Caco-2 (cell line): ENCODE data around the gene GFOD1. TPM values are rescaled to one million over a fixed set of nuclear protein-coding genes. Genes with fewer than 3 reads are reported as not detected.

Source experiments
- BruUV-seq: library from RNA; stranded (reverse); fragments of 400-500 nt; replicated peaks from 2 replicates; lab custom pipeline; 2021; lab: Mats Ljungman, UMichigan
- CTCF ChIA-PET: fragments of 300-600 bp; sonication (Branson Sonifier 250); formaldehyde crosslinking; loops from one replicate; lab custom pipeline; 2022; ENCODE audit warnings: antibody characterized with exemption; lab: Charles Lee
- POLR2A ChIA-PET: fragments of 300-600 bp; sonication (Branson Sonifier 250); formaldehyde crosslinking; loops from one replicate; lab custom pipeline; 2022; ENCODE audit warnings: antibody characterized with exemption; lab: Charles Lee
- DNase-seq, 2 experiments: peaks; one replicate each; pipeline versions ENCODE4 v3.0.0 to v3.0.0-alpha.2; 2020 to 2022
- H3K27me3 ChIP-seq: replicated peaks from 2 replicates; pipeline ENCODE4 v1.6.0; 2011; ENCODE audit warnings: low read length; ENCODE audit not compliant: control insufficient read depth, insufficient read depth
- H3K36me3 ChIP-seq: 2 replicates; pipeline ENCODE4 v1.5.1; 2011; ENCODE audit warnings: low read length; ENCODE audit not compliant: control insufficient read depth, insufficient read depth
- H3K4me1 ChIP-seq: fragments of 250-450 bp; sonication (Bioruptor Pico); 2 replicates; pipeline ENCODE4 v1.5.1; 2020; ENCODE audit warnings: mild to moderate bottlenecking
- H3K4me3 ChIP-seq: 2 replicates; pipeline ENCODE4 v1.5.1; 2011; ENCODE audit warnings: low read depth, mild to moderate bottlenecking, control low read depth, low read length
- H3K9me3 ChIP-seq: fragments of 250-450 bp; sonication (Bioruptor Pico); 2 replicates; pipeline ENCODE4 v1.5.1; 2020; ENCODE audit warnings: mild to moderate bottlenecking, moderate library complexity
- H3K27ac Mint-ChIP-seq: one replicate; pipeline ENCODE4 v1.8.0; 2022; ENCODE audit warnings: mixed read lengths; ENCODE audit not compliant: unreplicated experiment
- H3K27me3 Mint-ChIP-seq: one replicate; pipeline ENCODE4 v1.8.0; 2022; ENCODE audit warnings: mixed read lengths; ENCODE audit not compliant: insufficient read depth, unreplicated experiment
- H3K36me3 Mint-ChIP-seq: one replicate; pipeline ENCODE4 v1.8.0; 2022; ENCODE audit warnings: mild to moderate bottlenecking, mixed read lengths; ENCODE audit not compliant: insufficient read depth, unreplicated experiment
- H3K4me1 Mint-ChIP-seq: one replicate; pipeline ENCODE4 v1.8.0; 2022; ENCODE audit warnings: low read depth, mixed read lengths; ENCODE audit not compliant: unreplicated experiment
- H3K4me3 Mint-ChIP-seq: one replicate; pipeline ENCODE4 v1.8.0; 2022; ENCODE audit warnings: mild to moderate bottlenecking, moderate library complexity, mixed read lengths; ENCODE audit not compliant: unreplicated experiment
- H3K9me3 Mint-ChIP-seq: one replicate; pipeline ENCODE4 v1.8.0; 2022; ENCODE audit warnings: mixed read lengths; ENCODE audit not compliant: unreplicated experiment
- intact Hi-C: fragments of 100-400 bp; cut with micrococcal nuclease; formaldehyde crosslinking; loops from one replicate; pipeline ENCODE4 v1.10.0; 2022; ENCODE audit not compliant: unreplicated experiment
- total RNA-seq: library from RNA; stranded (reverse); gene quantifications from 2 replicates; pipeline ENCODE4 v1.2.3, GENCODE V29; 2022
- TF ChIP-seq, protein P1 (sequence below), 2 experiments: fragments of 200-600 bp in 1 of 2; IDR thresholded peaks; 1 replicate in 1 of 2; 2 replicates in 1 of 2; pipeline versions ENCODE4 v1.5.1 to v1.8.0; 2011 to 2022; ENCODE audit warnings: antibody characterized with exemption in 1 of 2, control low read depth in 1 of 2, inconsistent platforms in 1 of 2, low read depth in 1 of 2, low read length in 1 of 2, mild to moderate bottlenecking in 1 of 2, moderate library complexity in 1 of 2; ENCODE audit not compliant: insufficient read depth in 1 of 2, severe bottlenecking in 1 of 2, unreplicated experiment in 1 of 2

GFOD1 gene
- total RNA-seq, 1 experiment from 2014 or later: 0.84 TPM

DNA sequence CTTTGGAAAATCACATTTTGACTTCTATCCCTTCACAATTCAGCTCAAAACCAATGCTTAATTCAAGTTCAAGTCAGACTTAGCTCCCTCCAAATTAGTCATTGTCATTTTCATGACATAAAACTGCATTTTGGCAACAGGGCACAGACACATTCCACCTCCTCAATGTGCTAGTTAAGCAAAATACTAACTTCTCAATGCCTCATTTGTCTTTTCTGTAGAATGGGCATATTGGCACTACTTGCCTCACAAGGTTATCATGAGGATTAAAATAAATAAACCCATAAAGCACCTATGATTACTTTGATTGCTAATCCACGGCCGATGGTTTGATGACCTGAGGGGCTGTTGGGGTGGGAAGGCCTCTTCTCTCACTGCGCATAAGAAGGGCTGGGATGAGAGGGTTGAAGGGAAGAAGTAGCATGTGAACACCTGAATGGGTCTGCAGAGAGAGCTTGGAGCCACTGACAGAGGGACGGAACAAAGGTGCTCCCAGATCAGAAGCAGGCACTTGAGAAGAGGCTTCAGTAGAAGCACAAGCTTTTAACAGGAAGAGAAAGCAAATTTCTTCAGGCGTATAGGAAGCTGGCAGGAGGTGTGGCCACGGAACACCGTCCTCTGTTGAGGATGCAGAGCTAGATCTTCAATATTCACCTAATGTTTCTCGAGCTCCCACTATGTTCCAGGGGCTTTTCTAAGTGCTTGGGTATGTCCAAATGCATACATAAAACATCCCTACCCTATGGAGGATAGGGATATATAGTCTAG, 147.4 kb downstream of the GFOD1 start:
- peaks cover 12% of the 10 kb centered on the region for H3K9me3 Mint-ChIP-seq
- H3K36me3 Mint-ChIP-seq: no peaks in the 10 kb centered on the region
- POLR2A ChIA-PET: no interaction called here
- no peak for DNase-seq
- H3K9me3 ChIP-seq: peaks cover 5% of the 10 kb centered on the region; the same call in 1 of the 2 replicates
- H3K27me3 Mint-ChIP-seq: no peaks in the 10 kb centered on the region
- peaks cover 1% of the 10 kb centered on the region for H3K4me1 Mint-ChIP-seq
- intact Hi-C loops: no loop called here
- no peaks in the 10 kb centered on the region for H3K27me3 ChIP-seq
- no peaks in the 10 kb centered on the region for H3K4me1 ChIP-seq
- H3K36me3 ChIP-seq: no peaks in the 10 kb centered on the region
- TF ChIP-seq, protein P1, sequence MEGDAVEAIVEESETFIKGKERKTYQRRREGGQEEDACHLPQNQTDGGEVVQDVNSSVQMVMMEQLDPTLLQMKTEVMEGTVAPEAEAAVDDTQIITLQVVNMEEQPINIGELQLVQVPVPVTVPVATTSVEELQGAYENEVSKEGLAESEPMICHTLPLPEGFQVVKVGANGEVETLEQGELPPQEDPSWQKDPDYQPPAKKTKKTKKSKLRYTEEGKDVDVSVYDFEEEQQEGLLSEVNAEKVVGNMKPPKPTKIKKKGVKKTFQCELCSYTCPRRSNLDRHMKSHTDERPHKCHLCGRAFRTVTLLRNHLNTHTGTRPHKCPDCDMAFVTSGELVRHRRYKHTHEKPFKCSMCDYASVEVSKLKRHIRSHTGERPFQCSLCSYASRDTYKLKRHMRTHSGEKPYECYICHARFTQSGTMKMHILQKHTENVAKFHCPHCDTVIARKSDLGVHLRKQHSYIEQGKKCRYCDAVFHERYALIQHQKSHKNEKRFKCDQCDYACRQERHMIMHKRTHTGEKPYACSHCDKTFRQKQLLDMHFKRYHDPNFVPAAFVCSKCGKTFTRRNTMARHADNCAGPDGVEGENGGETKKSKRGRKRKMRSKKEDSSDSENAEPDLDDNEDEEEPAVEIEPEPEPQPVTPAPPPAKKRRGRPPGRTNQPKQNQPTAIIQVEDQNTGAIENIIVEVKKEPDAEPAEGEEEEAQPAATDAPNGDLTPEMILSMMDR (IDR thresholded peaks at IDR 0.05; ENCODE audit: insufficient read depth in 1 of 2, low read depth in 1 of 2, low read length in 1 of 2, severe bottlenecking in 1 of 2, unreplicated experiment in 1 of 2): no peak
- no peak overlapping the region for H3K4me3 Mint-ChIP-seq
- no peak overlapping the region for H3K4me3 ChIP-seq
- BruUV-seq: no TSS peak
- CTCF ChIA-PET: no interaction called here
- H3K27ac Mint-ChIP-seq: no peak overlapping the region

DNA sequence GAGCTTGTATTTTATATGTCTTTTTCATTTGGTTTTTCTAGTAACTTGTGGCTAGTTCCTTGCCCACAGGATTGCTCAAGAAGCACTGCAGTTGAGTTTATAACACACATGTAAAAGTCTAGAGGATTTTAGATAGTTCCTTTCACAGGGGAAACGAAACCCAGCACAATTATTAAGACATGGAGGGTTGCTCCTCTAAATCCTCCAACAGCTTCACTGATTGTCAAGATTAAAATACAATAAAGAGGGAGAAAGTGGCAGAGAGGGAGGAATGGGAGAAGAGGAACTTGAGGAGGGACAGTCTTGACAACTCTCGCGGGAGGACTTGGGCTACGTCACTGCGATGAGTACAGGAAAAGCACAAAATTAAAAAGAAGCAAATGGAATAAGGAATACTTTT, 149.4 kb downstream of the GFOD1 start:
- ChIA-PET POLR2A (no interaction called here), CTCF (no interaction called here)
- Histone ChIP-seq H3K4me1 (no peaks in the 10 kb centered on the region), H3K4me3 (no peak overlapping the region), H3K27me3 (no peaks in the 10 kb centered on the region), H3K36me3 (no peaks in the 10 kb centered on the region), H3K9me3 (peaks cover 5% of the 10 kb centered on the region; the same call in 1 of the 2 replicates)
- TF ChIP-seq, protein P1 (IDR thresholded peaks at IDR 0.05; ENCODE audit: insufficient read depth in 1 of 2, low read depth in 1 of 2, low read length in 1 of 2, severe bottlenecking in 1 of 2, unreplicated experiment in 1 of 2): no peak
- intact Hi-C loops: no loop called here
- H3K27ac Mint-ChIP-seq: no peak overlapping the region
- DNase-seq: no peak
- no peaks in the 10 kb centered on the region for H3K36me3 Mint-ChIP-seq
- no peaks in the 10 kb centered on the region for H3K27me3 Mint-ChIP-seq
- H3K4me1 Mint-ChIP-seq: peaks cover 5% of the 10 kb centered on the region
- H3K9me3 Mint-ChIP-seq: peaks cover 12% of the 10 kb centered on the region
- H3K4me3 Mint-ChIP-seq: no peak overlapping the region
- BruUV-seq: no TSS peak

DNA sequence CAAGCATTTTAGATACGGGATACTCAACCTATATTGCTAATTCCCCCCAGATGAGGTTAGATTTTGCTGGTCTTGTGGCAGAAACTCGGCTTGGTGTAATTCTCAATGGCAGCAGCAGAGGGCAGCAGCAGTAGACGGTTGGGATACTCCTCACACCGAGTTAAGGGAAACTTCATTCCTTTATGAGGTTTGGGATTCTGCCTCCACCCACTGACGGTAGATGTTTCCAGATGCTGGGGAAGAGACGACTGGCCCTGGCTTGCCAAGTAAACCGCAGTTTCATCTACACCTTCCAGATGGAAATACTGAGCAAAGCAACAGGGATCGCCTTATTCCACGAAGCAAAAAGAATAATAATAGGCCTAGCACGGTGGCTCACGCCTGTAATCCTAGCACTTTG, 150.8 kb downstream of the GFOD1 start:
- no peak overlapping the region for H3K4me3 Mint-ChIP-seq
- H3K27ac Mint-ChIP-seq: no peak overlapping the region
- H3K4me1 ChIP-seq: peaks cover 6% of the 10 kb centered on the region; the same call in 1 of the 2 replicates
- H3K36me3 Mint-ChIP-seq: no peaks in the 10 kb centered on the region
- no peaks in the 10 kb centered on the region for H3K27me3 ChIP-seq
- peak; percentile 73 to 82 for DNase-seq
- ChIA-PET POLR2A (no interaction called here), CTCF (no interaction called here)
- no peak overlapping the region for H3K4me3 ChIP-seq
- TF ChIP-seq, protein P1 (IDR thresholded peaks at IDR 0.05; ENCODE audit: insufficient read depth in 1 of 2, low read depth in 1 of 2, low read length in 1 of 2, severe bottlenecking in 1 of 2, unreplicated experiment in 1 of 2): peak; percentile 77 to 88
- BruUV-seq: no TSS peak
- H3K36me3 ChIP-seq: no peaks in the 10 kb centered on the region
- H3K4me1 Mint-ChIP-seq: peaks cover 9% of the 10 kb centered on the region
- peaks cover under 1% of the 10 kb centered on the region for H3K9me3 Mint-ChIP-seq
- intact Hi-C loops: loop anchor here (1.0 kb wide), 4 partner anchors 202 to 730 kb away; partner anchors contain the start of gene NOL7
- H3K9me3 ChIP-seq: no peaks in the 10 kb centered on the region; the same call in 1 of the 2 replicates
- no peaks in the 10 kb centered on the region for H3K27me3 Mint-ChIP-seq
